ENCODE measurements around the gene ADAT2. TPM values are rescaled to one million over a fixed set of nuclear protein-coding genes. Genes with fewer than 3 reads are reported as not detected.

ADAT2 gene
- total RNA-seq, 1 experiment from 2014 or later = 18.4 TPM

DNA sequence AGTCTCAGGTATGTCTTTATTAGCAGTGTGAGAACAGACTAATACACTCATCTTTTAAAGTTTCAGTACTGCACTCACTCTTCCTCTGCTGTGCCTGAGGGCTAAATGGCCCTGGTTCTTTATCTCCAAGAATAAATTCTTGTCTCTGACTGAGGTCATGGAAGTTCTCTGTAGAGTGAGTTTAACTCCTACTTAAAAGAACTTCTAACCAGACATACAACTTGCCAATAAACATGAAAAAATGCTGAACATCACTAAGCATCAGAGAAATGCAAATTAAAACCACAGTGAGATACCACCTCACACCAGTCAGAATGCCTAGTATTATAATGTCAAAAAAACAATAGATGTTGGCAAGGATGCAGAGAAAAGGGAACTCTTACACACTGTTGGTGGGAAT lies 73.6 kb downstream of the ADAT2 start:
- Histone ChIP-seq H3K79me2 (ENCODE audit: insufficient read depth, low read length) (no peaks in the 10 kb centered on the region), H3K9ac (ENCODE audit: low read length) (no peak overlapping the region), H3K27me3 (ENCODE audit: insufficient read depth, low read length) (no peaks in the 10 kb centered on the region), H3K4me2 (ENCODE audit: low read length) (no peak overlapping the region), H3K9me2 (ENCODE audit: insufficient read depth) (no peaks in the 10 kb centered on the region), H3K27ac (ENCODE audit: low read depth, low read length) (no peak overlapping the region), H3K9me3 (ENCODE audit: control insufficient read depth in 1 of 2, insufficient read depth in 1 of 2, low read depth in 1 of 2, low read length in 2 of 2) (no peaks in the 10 kb centered on the region), H3K4me1 (ENCODE audit: control insufficient read depth in 1 of 2, insufficient read depth in 2 of 2, low read length in 2 of 2) (no peaks in the 10 kb centered on the region), H3K36me3 (ENCODE audit: control insufficient read depth in 1 of 2, insufficient read depth in 2 of 2, low read length in 2 of 2) (no peaks in the 10 kb centered on the region), H2AFZ (ENCODE audit: low read depth, low read length, poor library complexity, severe bottlenecking) (no peak overlapping the region), H4K20me1 (ENCODE audit: insufficient read depth) (no peaks in the 10 kb centered on the region), H3K4me3 (replicated peaks in 1 of 2; ENCODE audit: low read depth in 1 of 2, low read length in 2 of 2) (no peak overlapping the region)
- no peak for ATAC-seq
- DNase-seq (ENCODE audit: low read depth, low spot score) = no peak
- CTCF ChIA-PET = no interaction called here
- no TSS peak for BruUV-seq (replicated peaks)
- TF ChIP-seq FOSL1 (IDR thresholded peaks at IDR 0.05; ENCODE audit: low read depth) = no peak
- TF ChIP-seq, protein P1, sequence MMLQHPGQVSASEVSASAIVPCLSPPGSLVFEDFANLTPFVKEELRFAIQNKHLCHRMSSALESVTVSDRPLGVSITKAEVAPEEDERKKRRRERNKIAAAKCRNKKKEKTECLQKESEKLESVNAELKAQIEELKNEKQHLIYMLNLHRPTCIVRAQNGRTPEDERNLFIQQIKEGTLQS (IDR thresholded peaks at IDR 0.05) = no peak
- TF ChIP-seq, protein P2, sequence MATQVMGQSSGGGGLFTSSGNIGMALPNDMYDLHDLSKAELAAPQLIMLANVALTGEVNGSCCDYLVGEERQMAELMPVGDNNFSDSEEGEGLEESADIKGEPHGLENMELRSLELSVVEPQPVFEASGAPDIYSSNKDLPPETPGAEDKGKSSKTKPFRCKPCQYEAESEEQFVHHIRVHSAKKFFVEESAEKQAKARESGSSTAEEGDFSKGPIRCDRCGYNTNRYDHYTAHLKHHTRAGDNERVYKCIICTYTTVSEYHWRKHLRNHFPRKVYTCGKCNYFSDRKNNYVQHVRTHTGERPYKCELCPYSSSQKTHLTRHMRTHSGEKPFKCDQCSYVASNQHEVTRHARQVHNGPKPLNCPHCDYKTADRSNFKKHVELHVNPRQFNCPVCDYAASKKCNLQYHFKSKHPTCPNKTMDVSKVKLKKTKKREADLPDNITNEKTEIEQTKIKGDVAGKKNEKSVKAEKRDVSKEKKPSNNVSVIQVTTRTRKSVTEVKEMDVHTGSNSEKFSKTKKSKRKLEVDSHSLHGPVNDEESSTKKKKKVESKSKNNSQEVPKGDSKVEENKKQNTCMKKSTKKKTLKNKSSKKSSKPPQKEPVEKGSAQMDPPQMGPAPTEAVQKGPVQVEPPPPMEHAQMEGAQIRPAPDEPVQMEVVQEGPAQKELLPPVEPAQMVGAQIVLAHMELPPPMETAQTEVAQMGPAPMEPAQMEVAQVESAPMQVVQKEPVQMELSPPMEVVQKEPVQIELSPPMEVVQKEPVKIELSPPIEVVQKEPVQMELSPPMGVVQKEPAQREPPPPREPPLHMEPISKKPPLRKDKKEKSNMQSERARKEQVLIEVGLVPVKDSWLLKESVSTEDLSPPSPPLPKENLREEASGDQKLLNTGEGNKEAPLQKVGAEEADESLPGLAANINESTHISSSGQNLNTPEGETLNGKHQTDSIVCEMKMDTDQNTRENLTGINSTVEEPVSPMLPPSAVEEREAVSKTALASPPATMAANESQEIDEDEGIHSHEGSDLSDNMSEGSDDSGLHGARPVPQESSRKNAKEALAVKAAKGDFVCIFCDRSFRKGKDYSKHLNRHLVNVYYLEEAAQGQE (IDR thresholded peaks at IDR 0.05; ENCODE audit: low read depth) = no peak
- TF ChIP-seq CBX3 (IDR thresholded peaks at IDR 0.05; ENCODE audit: low read depth) = no peak
- no peak for TF ChIP-seq EGR1 (IDR thresholded peaks at IDR 0.05; ENCODE audit: low read depth)
- TF ChIP-seq ZFX (IDR thresholded peaks at IDR 0.05) = no peak
- no peak for TF ChIP-seq ELF1 (IDR thresholded peaks at IDR 0.05; ENCODE audit: borderline replicate concordance, low read depth)
- TF ChIP-seq POLR2A (IDR thresholded peaks at IDR 0.05; ENCODE audit: borderline replicate concordance, extremely low read depth, insufficient read depth, insufficient read length) = no peak
- no peak for TF ChIP-seq ZNF274 (IDR thresholded peaks at IDR 0.05; ENCODE audit: low read depth, low read length)
- no peak for TF ChIP-seq SRF (IDR thresholded peaks at IDR 0.05; ENCODE audit: low read depth)
- TF ChIP-seq, protein P3, sequence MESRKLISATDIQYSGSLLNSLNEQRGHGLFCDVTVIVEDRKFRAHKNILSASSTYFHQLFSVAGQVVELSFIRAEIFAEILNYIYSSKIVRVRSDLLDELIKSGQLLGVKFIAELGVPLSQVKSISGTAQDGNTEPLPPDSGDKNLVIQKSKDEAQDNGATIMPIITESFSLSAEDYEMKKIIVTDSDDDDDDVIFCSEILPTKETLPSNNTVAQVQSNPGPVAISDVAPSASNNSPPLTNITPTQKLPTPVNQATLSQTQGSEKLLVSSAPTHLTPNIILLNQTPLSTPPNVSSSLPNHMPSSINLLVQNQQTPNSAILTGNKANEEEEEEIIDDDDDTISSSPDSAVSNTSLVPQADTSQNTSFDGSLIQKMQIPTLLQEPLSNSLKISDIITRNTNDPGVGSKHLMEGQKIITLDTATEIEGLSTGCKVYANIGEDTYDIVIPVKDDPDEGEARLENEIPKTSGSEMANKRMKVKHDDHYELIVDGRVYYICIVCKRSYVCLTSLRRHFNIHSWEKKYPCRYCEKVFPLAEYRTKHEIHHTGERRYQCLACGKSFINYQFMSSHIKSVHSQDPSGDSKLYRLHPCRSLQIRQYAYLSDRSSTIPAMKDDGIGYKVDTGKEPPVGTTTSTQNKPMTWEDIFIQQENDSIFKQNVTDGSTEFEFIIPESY (IDR thresholded peaks at IDR 0.05; ENCODE audit: extremely low read depth, insufficient replicate concordance, low read length) = no peak
- no peak for TF ChIP-seq SP1 (IDR thresholded peaks at IDR 0.05; ENCODE audit: low read depth)
- TF ChIP-seq, protein P4, sequence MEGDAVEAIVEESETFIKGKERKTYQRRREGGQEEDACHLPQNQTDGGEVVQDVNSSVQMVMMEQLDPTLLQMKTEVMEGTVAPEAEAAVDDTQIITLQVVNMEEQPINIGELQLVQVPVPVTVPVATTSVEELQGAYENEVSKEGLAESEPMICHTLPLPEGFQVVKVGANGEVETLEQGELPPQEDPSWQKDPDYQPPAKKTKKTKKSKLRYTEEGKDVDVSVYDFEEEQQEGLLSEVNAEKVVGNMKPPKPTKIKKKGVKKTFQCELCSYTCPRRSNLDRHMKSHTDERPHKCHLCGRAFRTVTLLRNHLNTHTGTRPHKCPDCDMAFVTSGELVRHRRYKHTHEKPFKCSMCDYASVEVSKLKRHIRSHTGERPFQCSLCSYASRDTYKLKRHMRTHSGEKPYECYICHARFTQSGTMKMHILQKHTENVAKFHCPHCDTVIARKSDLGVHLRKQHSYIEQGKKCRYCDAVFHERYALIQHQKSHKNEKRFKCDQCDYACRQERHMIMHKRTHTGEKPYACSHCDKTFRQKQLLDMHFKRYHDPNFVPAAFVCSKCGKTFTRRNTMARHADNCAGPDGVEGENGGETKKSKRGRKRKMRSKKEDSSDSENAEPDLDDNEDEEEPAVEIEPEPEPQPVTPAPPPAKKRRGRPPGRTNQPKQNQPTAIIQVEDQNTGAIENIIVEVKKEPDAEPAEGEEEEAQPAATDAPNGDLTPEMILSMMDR (IDR thresholded peaks at IDR 0.05 in 2 of 3, conservative IDR thresholded peaks at IDR 0.05 in 1 of 3; ENCODE audit: borderline replicate concordance in 1 of 3, insufficient read depth in 1 of 3, low read depth in 2 of 3, low read length in 2 of 3) = no peak
- no peak for TF ChIP-seq EZH2phosphoT487 (IDR thresholded peaks at IDR 0.05; ENCODE audit: borderline replicate concordance)
- no peak for TF ChIP-seq TCF7L2 (IDR thresholded peaks at IDR 0.05; ENCODE audit: borderline replicate concordance, extremely low read depth, insufficient read depth, insufficient read length)
- TF ChIP-seq JUND (IDR thresholded peaks at IDR 0.05) = no peak
- TF ChIP-seq, protein P5, sequence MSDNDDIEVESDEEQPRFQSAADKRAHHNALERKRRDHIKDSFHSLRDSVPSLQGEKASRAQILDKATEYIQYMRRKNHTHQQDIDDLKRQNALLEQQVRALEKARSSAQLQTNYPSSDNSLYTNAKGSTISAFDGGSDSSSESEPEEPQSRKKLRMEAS (IDR thresholded peaks at IDR 0.05) = no peak
- TF ChIP-seq EZH2 (IDR thresholded peaks at IDR 0.05) = no peak
- TF ChIP-seq RAD21 (IDR thresholded peaks at IDR 0.05; ENCODE audit: low read depth) = no peak
- POLR2A ChIA-PET = no interaction called here
- intact Hi-C loops (cut with micrococcal nuclease) = no loop called here
- RAD21 ChIA-PET (ENCODE audit: low non-redundant PET in 1 of 2, low total read pairs in 2 of 2, uncharacterized antibody in 2 of 2, unreplicated experiment in 2 of 2) = no interaction called here

Data from HCT116 (cell line).